Stimulated activated naive B cell treated with anti-CD40 and anti-IgM and Interleukin-4, amounts not matched to agents 10 μg/mL and 1 μg/mL and 100 μg/mL, for 72 hours (primary cell): ENCODE data around the gene OR5H2.
"Not testable (repeated sequence)": the region's sequence is repeated elsewhere in the genome, so short reads cannot be mapped to it uniquely, and the experiment has no call there.

Experiments
- ATAC-seq, 2 donors: fragments of 150-1000 bp; cut with Tn5 transposase; replicated peaks; 2 replicates each; pipeline ENCODE4 v1.10.0; 2021; ENCODE audit warnings: moderate library complexity in 1 of 2
- DNase-seq: peaks from one replicate; pipeline ENCODE4 v3.0.0; 2021
- H3K27ac Mint-ChIP-seq: one replicate; pipeline ENCODE4 v1.8.0; 2022; ENCODE audit warnings: mild to moderate bottlenecking, mixed read lengths
- H3K27me3 Mint-ChIP-seq, 2 donors: one replicate each; pipeline ENCODE4 v1.8.0; 2022; ENCODE audit warnings: mixed read lengths in 2 of 2
- H3K36me3 Mint-ChIP-seq, 2 donors: one replicate each; pipeline ENCODE4 v1.8.0; 2022; ENCODE audit warnings: mixed read lengths in 2 of 2, mild to moderate bottlenecking in 1 of 2
- H3K4me1 Mint-ChIP-seq, 2 donors: one replicate each; pipeline ENCODE4 v1.8.0; 2022; ENCODE audit warnings: mixed read lengths in 2 of 2, mild to moderate bottlenecking in 1 of 2
- H3K4me3 Mint-ChIP-seq, 2 donors: one replicate each; pipeline ENCODE4 v1.8.0; 2022; ENCODE audit warnings: mild to moderate bottlenecking in 2 of 2, mixed read lengths in 2 of 2, moderate library complexity in 1 of 2
- H3K9me3 Mint-ChIP-seq, 2 donors: one replicate each; pipeline ENCODE4 v1.8.0; 2022; ENCODE audit warnings: mixed read lengths in 2 of 2, mild to moderate bottlenecking in 1 of 2

Gene OR5H2

GRCh38 chr3:98282205-98282604 is at the start of gene OR5H2:
OR5H2 (plus strand) TSS chr3:98282505; CDS start chr3:98282903, 398 bp downstream.
- Mint-ChIP-seq H3K9me3 (peaks cover under 1 to 1% of the 10 kb centered on the region in 2 donors), H3K27ac (no peak within 1 kb of the TSS), H3K27me3 (no peaks in the 10 kb centered on the region), H3K36me3 (no peaks in the 10 kb centered on the region), H3K4me3 (no peak within 1 kb of the TSS), H3K4me1 (no peaks in the 10 kb centered on the region)
- DNase-seq (no peak), ATAC-seq (no peak)

GRCh38 chr3:98233468-98233867 is 48.8 kb upstream of the OR5H2 start:
- ATAC-seq: no peak
- no peaks in the 10 kb centered on the region for H3K4me1 Mint-ChIP-seq
- no peak overlapping the region for H3K27ac Mint-ChIP-seq

GRCh38 chr3:98240131-98240530 is 42.2 kb upstream of the OR5H2 start:
- DNase-seq: no peak
- H3K9me3 Mint-ChIP-seq: peaks cover 6 to 11% of the 10 kb centered on the region in 2 donors
- H3K27me3 Mint-ChIP-seq: no peaks in the 10 kb centered on the region
- no peak overlapping the region for H3K27ac Mint-ChIP-seq
- no peaks in the 10 kb centered on the region for H3K36me3 Mint-ChIP-seq
- ATAC-seq: no peak
- H3K4me1 Mint-ChIP-seq: no peaks in the 10 kb centered on the region
- no peak overlapping the region for H3K4me3 Mint-ChIP-seq

More at GRCh38 chr3:98233468-98233867, 48.8 kb upstream of the OR5H2 start:
- no peak overlapping the region for H3K4me3 Mint-ChIP-seq
- no peaks in the 10 kb centered on the region for H3K36me3 Mint-ChIP-seq
- H3K9me3 Mint-ChIP-seq: peaks cover 0 to 3% of the 10 kb centered on the region in 2 donors
- DNase-seq: no peak
- no peaks in the 10 kb centered on the region for H3K27me3 Mint-ChIP-seq

DNA sequence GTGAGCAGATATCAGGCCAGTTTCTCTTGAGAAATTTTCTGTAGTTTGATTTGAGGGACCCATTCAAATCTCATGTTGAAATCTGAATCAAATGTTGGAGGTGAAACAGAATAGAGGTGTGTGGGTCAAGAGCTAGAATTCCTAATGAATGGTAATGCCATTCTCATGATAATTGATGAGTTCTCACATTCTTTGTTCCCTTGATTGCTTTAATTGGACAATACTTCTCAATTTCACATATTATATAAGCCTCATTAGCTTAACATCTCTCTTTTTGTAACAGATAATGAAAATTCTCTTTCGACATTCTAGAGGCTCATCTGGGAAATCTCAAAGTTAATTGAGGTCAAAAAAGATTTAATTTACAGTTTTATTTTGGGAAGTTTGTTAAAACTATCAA is 40.1 kb upstream of the OR5H2 start:
- H3K36me3 Mint-ChIP-seq: no peaks in the 10 kb centered on the region
- no peaks in the 10 kb centered on the region for H3K4me1 Mint-ChIP-seq
- ATAC-seq (no peak), DNase-seq (no peak)
- peaks cover 8 to 14% of the 10 kb centered on the region in 2 donors for H3K9me3 Mint-ChIP-seq
- H3K27ac Mint-ChIP-seq: no peak overlapping the region
- H3K27me3 Mint-ChIP-seq: no peaks in the 10 kb centered on the region
- no peak overlapping the region for H3K4me3 Mint-ChIP-seq

DNA sequence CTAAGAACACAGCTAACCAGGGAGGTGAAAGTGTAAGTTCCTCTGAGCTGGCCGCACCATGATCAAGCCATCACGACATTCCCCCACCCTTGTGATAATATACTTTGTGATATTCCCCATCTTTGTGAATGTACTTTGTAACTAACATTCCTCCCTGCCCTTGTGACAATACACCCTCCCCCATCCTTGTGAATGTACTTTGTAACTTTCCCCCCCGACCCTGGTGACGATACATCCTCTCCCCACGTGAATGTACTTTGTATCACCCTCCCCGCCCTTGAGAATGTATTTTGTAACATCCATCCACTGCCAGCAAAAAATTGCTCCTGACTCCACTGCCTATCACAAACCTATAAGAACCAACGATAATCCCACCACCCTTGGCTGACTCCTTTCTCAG is 38.5 kb upstream of the OR5H2 start:
- Mint-ChIP-seq H3K36me3 (no peaks in the 10 kb centered on the region), H3K27me3 (no peaks in the 10 kb centered on the region), H3K4me3 (no peak overlapping the region), H3K9me3 (peaks cover 8 to 14% of the 10 kb centered on the region in 2 donors), H3K4me1 (no peaks in the 10 kb centered on the region), H3K27ac (no peak overlapping the region)
- ATAC-seq (no peak), DNase-seq (no peak)

DNA sequence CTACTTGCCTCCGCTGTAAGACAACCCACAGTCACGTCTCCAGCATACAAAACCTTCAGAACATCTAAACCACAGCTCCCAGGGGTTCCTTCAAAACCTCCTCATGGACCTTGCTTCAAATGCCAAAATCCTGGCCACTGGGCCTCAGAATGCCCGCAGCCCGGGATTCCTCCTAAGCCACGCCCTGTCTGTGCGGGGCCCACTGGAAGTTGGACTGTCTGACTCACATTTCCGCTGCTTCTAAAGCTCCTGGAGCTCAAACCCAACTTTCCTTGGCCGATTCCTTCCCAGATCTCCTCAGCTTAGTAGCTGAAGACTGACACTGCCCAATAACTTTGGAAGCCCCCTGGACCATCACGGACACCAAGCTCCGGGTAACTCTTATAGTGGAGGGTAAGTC is 36.2 kb upstream of the OR5H2 start:
- DNase-seq (no peak), ATAC-seq (no peak)
- Mint-ChIP-seq H3K4me1 (no peaks in the 10 kb centered on the region), H3K27ac (no peak overlapping the region), H3K9me3 (peaks cover 8 to 14% of the 10 kb centered on the region in 2 donors), H3K27me3 (no peaks in the 10 kb centered on the region), H3K4me3 (no peak overlapping the region), H3K36me3 (no peaks in the 10 kb centered on the region)

DNA sequence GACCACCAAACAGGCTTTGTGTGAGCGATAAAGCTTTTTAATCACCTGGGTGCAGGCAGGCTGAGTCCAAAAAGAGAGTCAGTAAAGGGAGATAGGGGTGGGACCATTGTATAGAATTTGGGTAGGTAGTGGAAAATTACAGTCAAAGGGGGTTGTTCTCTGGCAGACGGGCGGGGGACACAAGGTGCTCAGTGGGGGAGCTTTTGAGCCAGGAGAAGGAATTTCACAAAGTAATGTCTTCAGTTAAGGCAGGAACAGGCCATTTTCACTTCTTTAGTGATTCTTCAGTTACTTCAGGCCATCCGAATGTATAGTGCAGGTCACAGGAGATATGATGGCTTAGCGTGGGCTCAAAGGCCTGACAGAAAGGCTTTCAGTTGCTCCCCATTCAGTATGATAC is 26.3 kb upstream of the OR5H2 start:
- H3K9me3 Mint-ChIP-seq: peaks cover 0 to 19% of the 10 kb centered on the region in 2 donors
- H3K4me3 Mint-ChIP-seq, H3K4me1 Mint-ChIP-seq, H3K27me3 Mint-ChIP-seq, H3K27ac Mint-ChIP-seq, H3K36me3 Mint-ChIP-seq, DNase-seq, ATAC-seq: not testable (repeated sequence)

- no peak for ATAC-seq
- H3K27ac Mint-ChIP-seq: no peak overlapping the region
- H3K4me3 Mint-ChIP-seq: no peak overlapping the region
- H3K27me3 Mint-ChIP-seq: no peaks in the 10 kb centered on the region
- H3K9me3 Mint-ChIP-seq: peaks cover 0 to 13% of the 10 kb centered on the region in 2 donors
- no peak for DNase-seq
- H3K36me3 Mint-ChIP-seq: no peaks in the 10 kb centered on the region
- H3K4me1 Mint-ChIP-seq: no peaks in the 10 kb centered on the region
These were observed 22.6 kb upstream of the OR5H2 start for GRCh38 chr3:98259707-98260106.

- Mint-ChIP-seq H3K27me3 (no peaks in the 10 kb centered on the region), H3K36me3 (no peaks in the 10 kb centered on the region), H3K4me1 (no peaks in the 10 kb centered on the region), H3K9me3 (peaks cover 0 to 13% of the 10 kb centered on the region in 2 donors), H3K4me3 (no peak overlapping the region), H3K27ac (no peak overlapping the region)
- DNase-seq (no peak), ATAC-seq (no peak)
These were observed 20.3 kb upstream of the OR5H2 start for GRCh38 chr3:98262046-98262445.

- ATAC-seq: no peak
These were observed 18.4 kb upstream of the OR5H2 start, which contains the start of gene OR5H6 for GRCh38 chr3:98263944-98264343. OR5H6 (plus strand) TSS chr3:98264244; CDS start chr3:98264333, 89 bp downstream.

DNA sequence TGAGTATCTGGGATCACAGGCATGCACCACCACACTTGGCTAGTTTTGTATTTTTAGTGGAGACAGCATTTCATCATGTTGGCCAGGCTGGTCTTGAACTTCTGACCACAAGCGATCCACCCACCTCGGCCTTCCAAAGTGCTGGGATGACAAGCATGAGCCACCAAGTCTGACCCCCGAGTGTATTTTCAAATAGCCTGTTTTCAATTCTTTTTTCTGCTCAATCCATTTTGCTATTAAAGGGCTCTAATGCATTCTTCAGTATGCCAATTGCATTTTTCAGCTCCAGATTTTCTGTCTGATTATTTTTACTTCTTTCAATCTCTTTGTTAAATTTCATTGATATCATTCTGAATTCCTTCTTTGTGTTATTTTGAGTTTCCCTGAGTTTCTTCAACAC is 12.5 kb upstream of the OR5H2 start:
- DNase-seq: no peak
- no peak overlapping the region for H3K27ac Mint-ChIP-seq
- no peak overlapping the region for H3K4me3 Mint-ChIP-seq
- no peak for ATAC-seq
- peaks cover 0 to 8% of the 10 kb centered on the region in 2 donors for H3K36me3 Mint-ChIP-seq
- H3K4me1 Mint-ChIP-seq: no peaks in the 10 kb centered on the region
- no peaks in the 10 kb centered on the region for H3K27me3 Mint-ChIP-seq
- H3K9me3 Mint-ChIP-seq: peaks cover 15 to 16% of the 10 kb centered on the region in 2 donors

More at GRCh38 chr3:98263944-98264343, 18.4 kb upstream of the OR5H2 start, which contains the start of gene OR5H6:
- Mint-ChIP-seq H3K36me3 (no peaks in the 10 kb centered on the region), H3K27ac (no peak within 1 kb of the TSS), H3K9me3 (peaks cover 0 to 6% of the 10 kb centered on the region in 2 donors), H3K4me3 (no peak within 1 kb of the TSS), H3K4me1 (no peaks in the 10 kb centered on the region), H3K27me3 (no peaks in the 10 kb centered on the region)
- DNase-seq: no peak

- ATAC-seq: no peak
- Mint-ChIP-seq H3K36me3 (peaks cover 0 to 8% of the 10 kb centered on the region in 2 donors), H3K9me3 (peaks cover 15 to 16% of the 10 kb centered on the region in 2 donors), H3K4me3 (no peak overlapping the region), H3K4me1 (no peaks in the 10 kb centered on the region), H3K27me3 (no peaks in the 10 kb centered on the region), H3K27ac (no peak overlapping the region)
- DNase-seq: no peak
These were observed 10.2 kb upstream of the OR5H2 start for GRCh38 chr3:98272126-98272525.

DNA sequence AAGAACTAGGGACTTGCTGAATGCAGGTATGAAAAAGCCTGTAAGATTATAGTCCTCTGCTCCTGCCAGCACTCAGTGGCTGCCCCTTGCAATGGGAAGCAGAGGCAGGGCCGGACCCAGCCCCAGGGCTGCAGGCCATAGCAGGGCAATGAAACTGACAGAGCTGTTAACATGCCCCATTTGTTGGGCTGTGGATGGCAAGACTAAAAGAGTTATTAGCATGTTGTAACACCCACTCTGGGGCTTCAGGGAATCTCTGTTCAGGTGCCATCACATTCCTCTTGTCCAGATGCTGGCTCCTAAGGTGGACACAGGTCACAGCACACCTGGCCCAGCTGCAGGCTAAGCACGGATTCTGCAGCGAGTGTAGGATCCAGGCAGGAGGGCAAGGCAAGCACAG is 7.4 kb upstream of the OR5H2 start:
- DNase-seq: no peak
- H3K9me3 Mint-ChIP-seq: peaks cover 8 to 12% of the 10 kb centered on the region in 2 donors
- no peaks in the 10 kb centered on the region for H3K4me1 Mint-ChIP-seq
- no peaks in the 10 kb centered on the region for H3K27me3 Mint-ChIP-seq
- ATAC-seq: no peak
- peaks cover 0 to 8% of the 10 kb centered on the region in 2 donors for H3K36me3 Mint-ChIP-seq
- no peak overlapping the region for H3K27ac Mint-ChIP-seq
- no peak overlapping the region for H3K4me3 Mint-ChIP-seq

GRCh38 chr3:98290916-98291315 is 8.6 kb downstream of the OR5H2 start:
- Mint-ChIP-seq H3K9me3 (peaks cover 3 to 5% of the 10 kb centered on the region in 2 donors), H3K4me3 (no peak overlapping the region), H3K27ac (no peak overlapping the region), H3K36me3 (no peaks in the 10 kb centered on the region), H3K4me1 (no peaks in the 10 kb centered on the region), H3K27me3 (no peaks in the 10 kb centered on the region)
- DNase-seq: no peak
- no peak for ATAC-seq

DNA sequence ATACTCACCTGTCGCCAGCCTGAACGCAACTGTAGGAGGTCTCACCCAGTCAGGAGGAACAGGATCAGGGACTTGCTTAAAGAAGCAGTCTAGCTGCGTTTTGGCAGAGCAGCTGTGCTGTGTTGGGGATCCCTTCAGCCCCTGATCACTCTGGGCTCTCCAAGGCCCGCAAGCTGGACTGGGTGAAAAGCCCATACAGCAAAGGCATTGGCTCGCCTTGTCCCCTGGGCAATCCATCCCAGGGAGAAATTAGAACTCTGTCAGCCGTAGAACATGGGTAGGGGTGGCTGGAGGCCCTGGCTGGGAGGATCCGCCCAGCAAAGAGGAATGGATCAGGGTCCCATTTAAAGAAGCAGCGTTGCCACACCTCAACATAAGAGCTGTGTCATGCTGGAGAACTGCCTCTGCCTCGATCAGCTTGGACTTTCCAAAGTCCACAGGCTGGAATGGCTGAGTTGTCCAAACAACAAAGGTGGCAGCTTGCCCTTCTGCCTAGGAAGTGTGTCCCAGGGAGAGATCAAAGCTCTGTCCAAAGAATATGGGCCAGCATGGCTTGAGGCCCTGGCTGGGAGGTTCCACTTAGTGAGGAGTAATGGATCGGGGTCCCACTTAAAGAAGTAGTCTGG is 9.1 kb downstream of the OR5H2 start:
- Mint-ChIP-seq H3K36me3 (no peaks in the 10 kb centered on the region), H3K27me3 (no peaks in the 10 kb centered on the region), H3K27ac (no peak overlapping the region), H3K9me3 (peaks cover 3 to 5% of the 10 kb centered on the region in 2 donors), H3K4me3 (no peak overlapping the region), H3K4me1 (no peaks in the 10 kb centered on the region)
- DNase-seq: no peak
- ATAC-seq: no peak
